Smooth muscle cell of bladder (primary cell): Measurements from ENCODE around the gene CLIP3. TPM values are rescaled to one million over a fixed set of nuclear protein-coding genes. Genes with fewer than 3 reads are reported as not detected.

Experiments used
- total RNA-seq: library from RNA; depleted of rRNA; stranded (reverse); fragments of >200 nt; gene quantifications from 2 replicates; pipeline ENCODE4 v1.2.3, GENCODE V29; 2014

CLIP3 gene
- total RNA-seq: 7.8 and 11.9 TPM in 2 replicates

GRCh38 chr19:36032251-36033104 is at the start of gene CLIP3:
Gene CLIP3, minus strand, starts transcription at chr19:36032873. Its CDS starts 516 bp downstream, at chr19:36032357.

GRCh38 chr19:36054733-36055686 is 22.3 kb upstream of the CLIP3 start, which contains the start of gene WDR62:
Gene WDR62, plus strand, starts transcription at chr19:36054897. Its CDS starts 75 bp downstream, at chr19:36054972.

GRCh38 chr19:36054119-36054732 is 21.6 kb upstream of the CLIP3 start, which contains the start of gene THAP8:
Gene THAP8, minus strand, starts transcription at chr19:36054285. Its CDS starts 68 bp downstream, at chr19:36054217.

DNA sequence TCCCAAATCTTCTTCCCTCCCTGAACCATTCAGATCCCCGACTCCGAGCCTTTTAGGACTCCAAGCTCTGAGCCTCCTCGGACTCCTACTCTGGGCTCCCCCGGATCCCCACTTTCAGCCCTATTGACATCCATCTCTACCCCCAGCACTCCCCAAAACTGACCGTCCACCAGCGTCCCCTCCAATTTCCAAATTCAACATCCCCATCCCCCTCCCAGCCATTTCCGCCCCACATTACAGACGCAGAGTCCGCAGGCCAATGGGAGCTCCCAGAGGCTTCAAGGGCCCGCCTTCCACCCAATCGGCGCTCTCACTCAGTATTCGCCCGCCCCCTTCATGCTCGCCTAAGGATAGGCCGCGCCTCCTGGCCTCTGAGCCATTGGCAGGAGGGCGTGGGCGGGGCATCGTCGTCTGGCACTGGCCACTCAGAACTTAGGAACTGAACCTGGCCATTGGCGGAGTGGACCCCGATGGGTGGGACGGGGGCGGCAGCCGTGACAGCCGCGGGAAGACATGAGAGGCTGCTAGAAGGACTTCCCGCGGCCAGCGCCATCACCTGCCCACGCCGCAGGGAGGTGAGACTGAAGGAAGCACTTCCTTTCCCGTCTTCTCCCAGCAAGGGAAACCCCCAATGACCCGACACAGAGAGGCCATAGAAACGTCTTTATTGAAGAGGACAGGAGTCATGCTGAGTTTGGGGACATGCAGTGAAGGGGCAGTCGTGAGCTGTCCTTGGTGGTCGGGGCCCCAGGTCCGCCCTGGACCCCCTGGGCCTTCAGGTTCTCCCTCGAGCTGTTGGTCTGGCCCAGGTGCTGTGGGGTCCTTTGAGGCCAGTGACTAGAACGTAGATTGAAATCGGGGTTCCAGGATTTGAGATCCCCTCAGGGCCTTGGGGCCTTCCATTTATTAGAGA is 18.4 kb downstream of the CLIP3 start, which contains the start of gene ALKBH6:
TSS of gene ALKBH6 (minus strand) at position 202 of the 913 bp plus-strand sequence. CDS start 816 bp downstream, outside the sequence.

DNA sequence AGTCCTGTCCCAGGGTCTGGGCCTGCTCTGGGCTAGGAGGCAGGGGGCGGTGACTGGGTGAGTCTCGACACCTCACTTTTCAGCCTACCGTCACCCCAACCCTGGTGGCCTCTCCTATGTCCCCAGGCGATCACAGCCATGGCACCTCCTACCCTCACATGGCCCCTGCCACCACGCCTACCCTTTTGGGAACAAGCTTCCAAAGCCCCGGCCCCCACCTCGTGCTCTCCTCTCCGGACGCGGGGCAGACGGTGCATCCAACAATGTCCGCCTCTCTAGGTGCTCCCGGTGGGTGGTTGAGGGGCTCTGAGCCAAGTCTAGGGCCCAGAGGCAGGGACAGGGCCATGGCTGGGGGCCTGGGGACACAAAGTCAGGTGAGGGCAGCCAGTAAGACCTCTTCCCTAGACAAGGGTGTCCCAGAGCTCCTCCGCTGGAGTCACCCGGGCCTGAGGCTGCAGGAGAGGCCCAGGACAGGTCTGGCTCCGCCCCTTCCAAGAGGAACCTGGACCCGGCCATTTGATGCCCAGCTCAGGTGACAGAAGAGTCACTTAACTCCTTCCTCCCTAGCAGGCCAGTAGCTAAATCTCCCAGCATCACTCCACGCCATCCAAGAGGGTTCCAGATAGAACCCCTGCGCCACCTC is 24.2 kb downstream of the CLIP3 start, which contains the start of gene SYNE4:
TSS of gene SYNE4 (minus strand) at position 478 of the 643 bp plus-strand sequence. CDS start at position 346, 132 bp downstream.

DNA sequence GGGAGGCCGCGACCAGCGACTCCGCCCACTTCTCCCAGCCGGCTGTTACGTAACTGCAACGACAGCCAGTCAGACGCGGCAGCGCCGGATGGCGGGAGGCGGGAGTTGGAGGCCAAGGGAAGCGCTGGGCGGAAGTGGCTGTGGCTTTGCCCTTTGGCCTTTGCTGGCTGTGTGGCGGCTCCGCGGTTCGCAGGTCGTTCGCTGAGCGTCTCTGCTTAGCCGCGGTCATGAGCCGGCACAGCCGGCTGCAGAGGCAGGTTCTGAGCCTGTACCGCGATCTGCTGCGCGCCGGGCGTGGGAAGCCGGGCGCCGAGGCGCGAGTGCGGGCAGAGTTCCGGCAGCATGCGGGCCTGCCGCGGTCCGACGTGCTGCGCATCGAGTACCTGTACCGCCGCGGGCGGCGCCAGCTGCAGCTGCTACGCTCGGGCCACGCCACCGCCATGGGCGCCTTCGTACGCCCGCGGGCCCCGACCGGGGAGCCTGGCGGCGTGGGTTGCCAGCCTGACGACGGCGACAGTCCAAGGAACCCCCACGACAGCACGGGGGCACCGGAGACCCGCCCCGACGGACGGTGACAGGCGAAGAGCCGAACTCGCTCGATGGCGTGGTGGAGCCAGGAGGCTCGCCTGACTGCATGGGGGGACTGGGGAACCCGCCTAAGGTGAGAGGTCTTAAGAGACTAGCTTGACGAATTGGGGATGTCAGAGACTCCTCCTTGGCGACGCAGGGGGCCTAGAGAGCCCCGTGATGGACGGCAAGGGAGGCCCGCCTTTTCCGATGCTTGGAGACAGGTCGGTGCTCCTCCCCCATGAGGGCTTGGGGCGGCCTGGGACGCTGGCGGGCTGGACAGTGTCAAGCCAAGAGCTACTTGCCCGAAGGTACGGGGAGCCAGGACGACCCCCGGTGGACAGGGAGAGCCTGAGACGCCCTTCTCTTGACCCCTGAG is 37.4 kb downstream of the CLIP3 start, which contains the start of gene SDHAF1:
TSS of gene SDHAF1 (plus strand) at position 141 of the 946 bp plus-strand sequence. CDS start at position 228, 87 bp downstream.

Other genes starting within 250 kb of the CLIP3 start
- gene PRODH2, start 220.0 kb downstream of the CLIP3 start, total RNA-seq: not detected in 2 replicates
- not detected in 2 replicates for gene NPHS1, start 180.4 kb downstream of the CLIP3 start, total RNA-seq
- not detected in 2 replicates for gene KIRREL2, start 176.0 kb downstream of the CLIP3 start, total RNA-seq
- gene APLP1, start 164.3 kb downstream of the CLIP3 start, total RNA-seq: 1.7 and 3.9 TPM in 2 replicates
- 2.7 and 3.8 TPM in 2 replicates for gene NFKBID, start 132.3 kb downstream of the CLIP3 start, total RNA-seq
- gene HCST, start 130.3 kb downstream of the CLIP3 start, total RNA-seq: 1.00 and 2.8 TPM in 2 replicates
- gene TYROBP, start 124.6 kb downstream of the CLIP3 start, total RNA-seq: not detected in 2 replicates
- gene LRFN3, start 96.5 kb downstream of the CLIP3 start, total RNA-seq: 1.00 and 2.4 TPM in 2 replicates
- gene SDHAF1, start 37.7 kb downstream of the CLIP3 start, total RNA-seq: 12.1 and 14.5 TPM in 2 replicates
- gene SYNE4, start 24.1 kb downstream of the CLIP3 start, total RNA-seq: 0.09 and 0.28 TPM in 2 replicates
- 13.7 and 16.7 TPM in 2 replicates for gene ALKBH6, start 18.7 kb downstream of the CLIP3 start, total RNA-seq
- 1.8 and 4.3 TPM in 2 replicates for gene THAP8, start 21.4 kb upstream of the CLIP3 start, total RNA-seq
- 0.55 and 0.85 TPM in 2 replicates for gene WDR62, start 22.0 kb upstream of the CLIP3 start, total RNA-seq
- gene OVOL3, start 78.3 kb upstream of the CLIP3 start, total RNA-seq: not detected in 2 replicates
- 90.0 and 102 TPM in 2 replicates for gene POLR2I, start 82.0 kb upstream of the CLIP3 start, total RNA-seq
- gene TBCB, start 82.6 kb upstream of the CLIP3 start, total RNA-seq: 196 and 210 TPM in 2 replicates
- gene CAPNS1, start 107.2 kb upstream of the CLIP3 start, total RNA-seq: 364 and 384 TPM in 2 replicates
- 45.4 and 90.6 TPM in 2 replicates for gene COX7A1, start 119.6 kb upstream of the CLIP3 start, total RNA-seq
- 4.6 and 5.6 TPM in 2 replicates for gene ZNF565, start 181.8 kb upstream of the CLIP3 start, total RNA-seq
- 71.9 and 75.8 TPM in 2 replicates for gene ZNF146, start 182.2 kb upstream of the CLIP3 start, total RNA-seq